Measurements from ENCODE around the gene LYST. TPM values are rescaled to one million over a fixed set of nuclear protein-coding genes. Genes with fewer than 3 reads are reported as not detected.

LYST gene
- total and polyA plus RNA-seq, 2 donors (not counting 3 experiments of a cell fraction or from before 2014, with no cell fraction given) = 3.1 to 9.6 TPM

GRCh38 chr1:235631816-235632215 is 234.9 kb downstream of the LYST start:
- no peak overlapping the region for H3K27ac ChIP-seq (ENCODE audit: insufficient read depth, low read depth, low read length)
- TF ChIP-seq, protein P1, sequence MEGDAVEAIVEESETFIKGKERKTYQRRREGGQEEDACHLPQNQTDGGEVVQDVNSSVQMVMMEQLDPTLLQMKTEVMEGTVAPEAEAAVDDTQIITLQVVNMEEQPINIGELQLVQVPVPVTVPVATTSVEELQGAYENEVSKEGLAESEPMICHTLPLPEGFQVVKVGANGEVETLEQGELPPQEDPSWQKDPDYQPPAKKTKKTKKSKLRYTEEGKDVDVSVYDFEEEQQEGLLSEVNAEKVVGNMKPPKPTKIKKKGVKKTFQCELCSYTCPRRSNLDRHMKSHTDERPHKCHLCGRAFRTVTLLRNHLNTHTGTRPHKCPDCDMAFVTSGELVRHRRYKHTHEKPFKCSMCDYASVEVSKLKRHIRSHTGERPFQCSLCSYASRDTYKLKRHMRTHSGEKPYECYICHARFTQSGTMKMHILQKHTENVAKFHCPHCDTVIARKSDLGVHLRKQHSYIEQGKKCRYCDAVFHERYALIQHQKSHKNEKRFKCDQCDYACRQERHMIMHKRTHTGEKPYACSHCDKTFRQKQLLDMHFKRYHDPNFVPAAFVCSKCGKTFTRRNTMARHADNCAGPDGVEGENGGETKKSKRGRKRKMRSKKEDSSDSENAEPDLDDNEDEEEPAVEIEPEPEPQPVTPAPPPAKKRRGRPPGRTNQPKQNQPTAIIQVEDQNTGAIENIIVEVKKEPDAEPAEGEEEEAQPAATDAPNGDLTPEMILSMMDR (IDR thresholded peaks at IDR 0.05; ENCODE audit: extremely low read depth in 1 of 2, insufficient read depth in 1 of 2, low read depth in 1 of 2, low read length in 2 of 2) = no peak
- TF ChIP-seq EZH2 (IDR thresholded peaks at IDR 0.05; ENCODE audit: borderline replicate concordance, low read depth, low read length, severe bottlenecking) (no peak), POLR2A (IDR thresholded peaks at IDR 0.05; ENCODE audit: low read depth, low read length) (no peak), FOS (IDR thresholded peaks at IDR 0.05; ENCODE audit: borderline replicate concordance, insufficient read depth, low read length) (no peak), MYC (IDR thresholded peaks at IDR 0.05; ENCODE audit: low read depth, low read length) (no peak), MAX (IDR thresholded peaks at IDR 0.05; ENCODE audit: insufficient read depth, insufficient read length) (no peak)
- no peak overlapping the region for H3K4me2 ChIP-seq (ENCODE audit: insufficient read depth, low read length)

More at GRCh38 chr1:235631816-235632215, 234.9 kb downstream of the LYST start:
- DNase-seq (ENCODE audit: low read depth, low spot score) (no peak), FAIRE-seq (no peak)
- no peaks in the 10 kb centered on the region for H3K9me1 ChIP-seq (replicated peaks; ENCODE audit: control insufficient read depth, extremely low read depth, insufficient read depth, low read length)
- intact Hi-C loops (cut with micrococcal nuclease) (loop anchor here (5.0 kb wide), 1 partner anchor 575 kb away; no protein-coding TSS in a partner anchor), dilution Hi-C loops (cut with MboI; ENCODE audit: extremely low pct_ligation_motif_present, low sequenced_read_pairs) (no loop called here)
- ChIA-PET POLR2A (no interaction called here), CTCF (interaction anchor here (1.1 to 4.2 kb wide), 2 partner anchors 15 to 31 kb away, joined by 3 to 13 read pairs; no protein-coding TSS in a partner anchor)
- no TSS peak for BruUV-seq (replicated peaks)
- no peaks in the 10 kb centered on the region for H3K9me3 ChIP-seq (replicated peaks; ENCODE audit: control insufficient read depth, insufficient read depth, low read length)
- no peak overlapping the region for H3K4me3 ChIP-seq (replicated peaks in 1 of 3; ENCODE audit: insufficient read depth in 1 of 3, low read depth in 1 of 3, low read length in 3 of 3)
- no peaks in the 10 kb centered on the region for H3K79me2 ChIP-seq (ENCODE audit: control insufficient read depth, insufficient read depth, low read length)
- no peaks in the 10 kb centered on the region for H4K20me1 ChIP-seq (replicated peaks; ENCODE audit: control insufficient read depth, extremely low read depth, insufficient read depth, low read length)
- no peak overlapping the region for H3K9ac ChIP-seq (replicated peaks; ENCODE audit: extremely low read depth, insufficient read depth, low read length)
- H3K4me1 ChIP-seq (ENCODE audit: control insufficient read depth, extremely low read depth, insufficient read depth, low read length) = peaks cover 2% of the 10 kb centered on the region
- H3K27me3 ChIP-seq (ENCODE audit: control insufficient read depth in 2 of 2, insufficient read depth in 2 of 2, low read length in 2 of 2) = peaks cover 0 to 2% of the 10 kb centered on the region in 2 experiments
- no peak overlapping the region for H2AFZ ChIP-seq (ENCODE audit: low read depth, low read length)
- H3K36me3 ChIP-seq (ENCODE audit: control insufficient read depth in 2 of 2, extremely low read depth in 1 of 2, insufficient read depth in 2 of 2, low read length in 2 of 2) = no peaks in the 10 kb centered on the region
